ENCODE results near the gene PWWP2B.

PWWP2B gene

DNA sequence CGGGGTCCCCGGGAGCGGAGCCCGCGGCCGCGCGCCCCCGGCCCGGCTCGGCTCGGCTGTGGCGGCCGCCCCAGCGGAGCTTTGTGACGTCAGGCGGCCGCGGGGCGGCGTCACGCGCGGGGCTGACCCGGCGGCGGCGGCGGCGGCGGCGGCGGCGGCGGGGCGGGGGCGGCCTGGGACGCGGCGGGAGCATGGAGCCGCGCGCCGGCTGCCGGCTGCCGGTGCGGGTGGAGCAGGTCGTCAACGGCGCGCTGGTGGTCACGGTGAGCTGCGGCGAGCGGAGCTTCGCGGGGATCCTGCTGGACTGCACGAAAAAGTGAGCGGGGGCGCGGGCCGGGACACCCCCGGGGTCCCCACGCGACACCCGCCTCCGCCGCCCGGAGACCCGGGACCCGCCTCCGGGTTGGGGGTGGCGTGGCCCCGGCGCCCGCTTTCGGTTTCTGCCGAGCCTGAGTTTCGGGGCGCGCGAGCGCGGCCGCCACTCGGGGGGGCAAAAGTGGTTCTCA lies at the start of gene PWWP2B:
TSS of gene PWWP2B (plus strand) at position 165 of the 506 bp plus-strand sequence. CDS start at position 192, 27 bp downstream.
- no peak for DNase-seq

DNA sequence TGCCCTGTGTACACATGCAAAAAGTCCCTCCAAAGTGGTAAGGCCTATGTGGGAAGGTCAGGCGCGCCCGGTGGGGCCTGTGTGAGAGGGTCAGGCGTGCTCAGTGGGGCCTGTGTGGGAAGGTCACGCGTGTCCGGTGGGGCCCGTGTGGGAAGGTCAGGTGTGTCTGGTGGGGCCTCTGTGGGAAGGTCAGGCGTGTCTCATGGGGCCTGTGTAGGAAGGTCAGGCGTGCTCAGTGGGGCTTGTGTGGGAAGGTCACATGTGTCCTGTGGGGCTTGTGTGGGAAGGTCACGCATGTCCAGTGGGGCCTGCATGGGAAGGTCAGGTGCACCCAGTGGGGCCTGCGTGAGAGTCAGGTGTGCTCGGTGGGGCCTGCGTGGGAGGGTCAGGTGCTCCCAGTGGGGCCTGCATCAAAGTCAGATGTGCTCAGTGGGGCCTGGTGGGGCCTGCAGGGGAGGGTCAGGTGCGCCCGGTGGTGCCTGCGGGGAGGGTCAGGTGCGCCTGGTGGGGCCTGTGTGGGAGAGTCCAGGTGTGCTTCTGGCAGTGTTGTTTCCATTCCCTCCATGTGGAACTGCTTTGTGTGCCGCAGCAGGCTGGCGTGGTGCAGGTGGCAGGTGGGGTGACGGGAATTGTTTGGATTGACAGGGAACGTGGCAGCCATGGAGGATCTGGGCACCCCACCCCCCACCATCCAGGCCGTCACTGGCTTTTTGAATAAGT lies 49.6 kb upstream of the PWWP2B start:
- no peak for DNase-seq

DNA sequence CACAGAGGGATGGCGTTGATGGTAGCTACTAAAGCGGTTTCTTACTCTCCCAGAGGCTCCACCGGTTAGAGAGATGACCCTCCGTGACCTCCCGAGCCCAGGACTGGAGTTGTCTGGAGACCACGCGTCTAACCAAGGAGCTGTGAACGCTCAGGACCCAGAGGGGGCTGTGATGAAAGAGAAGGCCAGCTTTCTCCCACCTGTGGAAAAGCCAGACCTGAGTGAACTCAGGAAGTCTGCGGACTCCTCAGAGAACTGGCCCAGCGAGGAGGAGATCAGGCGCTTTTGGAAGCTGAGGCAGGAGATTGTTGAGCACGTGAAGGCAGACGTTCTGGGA lies 49.1 kb upstream of the PWWP2B start:
- no peak for DNase-seq

DNA sequence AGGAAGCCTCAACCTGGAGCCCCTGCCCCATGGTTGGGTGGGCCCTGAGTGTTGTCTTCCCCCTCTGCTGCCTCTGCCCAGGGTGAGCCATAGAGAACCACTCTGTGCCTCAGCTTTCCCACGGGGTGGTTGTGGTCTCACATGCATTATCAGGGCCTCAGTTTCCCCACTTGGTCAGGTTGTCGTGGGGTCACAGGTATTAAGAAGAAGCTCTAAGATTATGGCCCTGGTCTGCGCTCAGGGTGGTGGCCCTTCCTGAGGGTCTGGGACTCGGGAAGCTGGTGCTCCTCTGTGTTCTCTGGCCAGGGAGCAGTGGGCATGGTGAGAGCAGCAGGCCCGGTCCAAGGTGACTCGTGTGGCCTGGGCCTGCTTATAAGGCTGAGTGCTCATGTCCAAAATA lies 47.2 kb upstream of the PWWP2B start:
- DNase-seq: no peak

DNA sequence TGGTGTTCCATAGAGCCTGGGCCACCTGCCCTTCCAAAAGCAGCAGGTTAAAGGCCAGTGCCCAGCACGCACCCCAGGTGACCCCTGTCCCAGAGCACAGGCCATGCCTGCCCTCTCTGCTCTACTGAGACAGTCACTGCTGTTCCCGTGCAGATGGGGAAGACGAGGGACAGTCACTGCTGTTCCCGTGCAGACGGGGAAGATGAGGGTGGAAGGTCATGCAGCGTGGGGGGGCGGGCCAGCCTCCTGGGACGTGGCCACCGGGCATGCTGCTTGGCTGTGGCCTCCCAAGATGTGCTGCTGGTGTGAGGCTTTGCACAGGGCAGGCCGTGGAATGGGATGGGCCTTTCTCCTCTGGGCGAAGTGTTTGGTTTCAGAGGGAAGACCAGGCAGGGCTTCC lies 46.6 kb upstream of the PWWP2B start:
- no peak for DNase-seq

DNA sequence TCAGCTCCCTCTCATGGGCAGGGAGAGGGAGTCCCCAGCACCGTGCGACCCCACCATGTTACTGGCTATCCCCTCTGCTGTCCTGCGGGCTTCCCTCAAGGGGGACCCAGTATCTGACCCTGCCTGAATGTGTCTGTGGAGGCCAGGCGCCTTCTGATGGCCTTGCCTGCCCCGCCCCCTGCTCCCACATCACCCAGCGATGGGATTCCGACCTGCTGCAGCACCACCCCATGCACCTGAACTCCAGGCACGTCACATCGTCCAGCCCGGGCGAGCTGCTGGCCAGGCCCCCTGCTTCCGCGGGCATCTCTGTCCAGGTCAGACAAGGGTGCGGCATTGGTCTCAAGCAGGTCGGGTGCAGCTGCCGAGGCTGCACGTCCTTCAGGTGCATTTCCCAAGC lies 46.1 kb upstream of the PWWP2B start:
- DNase-seq: no peak

DNA sequence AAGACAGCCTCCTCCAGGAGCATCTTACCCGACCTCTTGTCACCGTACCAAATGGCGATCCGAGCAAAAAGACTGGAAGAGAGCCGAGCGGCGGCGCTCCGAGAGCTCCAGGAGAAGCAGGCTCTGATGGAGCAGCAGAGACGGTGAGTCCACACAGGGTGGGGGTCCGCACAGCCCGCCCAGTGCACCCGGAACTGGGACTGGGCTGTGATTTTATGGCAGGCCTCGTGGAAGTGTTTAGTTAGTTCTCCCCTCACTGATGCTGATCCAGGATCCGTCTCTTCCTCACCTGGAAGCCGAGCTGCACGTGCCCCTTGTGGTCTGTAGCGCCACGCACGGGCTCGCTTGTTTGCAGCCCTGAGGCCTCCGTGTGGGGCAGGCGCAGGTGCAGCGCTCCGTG lies 45.4 kb upstream of the PWWP2B start:
- no peak for DNase-seq

DNA sequence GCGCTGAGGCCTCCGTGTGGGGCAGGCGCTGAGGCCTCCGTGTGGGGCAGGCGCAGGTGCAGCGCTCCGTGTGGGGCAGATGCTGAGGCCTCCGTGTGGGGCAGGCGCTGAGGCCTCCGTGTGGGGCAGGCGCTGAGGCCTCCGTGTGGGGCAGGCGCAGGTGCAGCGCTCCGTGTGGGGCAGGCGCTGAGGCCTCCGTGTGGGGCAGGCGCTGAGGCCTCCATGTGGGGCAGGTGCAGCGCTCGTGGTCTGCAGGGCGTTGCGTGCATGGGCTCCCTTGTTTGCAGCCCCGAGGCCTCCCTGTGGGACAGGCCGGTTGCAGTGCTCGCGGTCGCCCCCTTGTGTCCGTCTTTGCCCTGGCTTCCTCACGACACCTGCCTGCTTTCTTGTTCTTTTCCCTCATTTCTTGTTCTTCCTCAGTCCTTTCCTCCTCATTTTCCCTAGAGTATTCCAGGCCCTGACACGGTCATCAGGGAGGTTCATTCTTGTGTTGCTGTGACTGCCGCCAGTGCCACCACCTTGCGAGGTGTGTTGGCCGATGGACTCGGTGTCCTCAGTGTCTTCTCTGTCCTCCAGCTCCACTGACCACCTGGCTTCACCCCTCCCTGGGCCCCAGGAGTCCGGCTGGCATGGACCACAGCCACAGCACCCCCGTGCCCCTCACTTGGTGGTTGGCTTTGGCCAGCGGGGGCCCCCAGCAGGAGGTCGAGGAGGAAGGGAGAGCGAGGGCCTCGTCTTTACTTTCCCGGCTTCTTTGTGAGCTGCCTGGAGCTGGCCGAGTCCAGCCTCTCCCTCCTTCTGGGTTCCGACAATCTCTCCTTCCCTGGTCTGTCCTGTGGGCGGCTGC lies 44.3 kb upstream of the PWWP2B start:
- peak; percentile 36 to 52 for DNase-seq

DNA sequence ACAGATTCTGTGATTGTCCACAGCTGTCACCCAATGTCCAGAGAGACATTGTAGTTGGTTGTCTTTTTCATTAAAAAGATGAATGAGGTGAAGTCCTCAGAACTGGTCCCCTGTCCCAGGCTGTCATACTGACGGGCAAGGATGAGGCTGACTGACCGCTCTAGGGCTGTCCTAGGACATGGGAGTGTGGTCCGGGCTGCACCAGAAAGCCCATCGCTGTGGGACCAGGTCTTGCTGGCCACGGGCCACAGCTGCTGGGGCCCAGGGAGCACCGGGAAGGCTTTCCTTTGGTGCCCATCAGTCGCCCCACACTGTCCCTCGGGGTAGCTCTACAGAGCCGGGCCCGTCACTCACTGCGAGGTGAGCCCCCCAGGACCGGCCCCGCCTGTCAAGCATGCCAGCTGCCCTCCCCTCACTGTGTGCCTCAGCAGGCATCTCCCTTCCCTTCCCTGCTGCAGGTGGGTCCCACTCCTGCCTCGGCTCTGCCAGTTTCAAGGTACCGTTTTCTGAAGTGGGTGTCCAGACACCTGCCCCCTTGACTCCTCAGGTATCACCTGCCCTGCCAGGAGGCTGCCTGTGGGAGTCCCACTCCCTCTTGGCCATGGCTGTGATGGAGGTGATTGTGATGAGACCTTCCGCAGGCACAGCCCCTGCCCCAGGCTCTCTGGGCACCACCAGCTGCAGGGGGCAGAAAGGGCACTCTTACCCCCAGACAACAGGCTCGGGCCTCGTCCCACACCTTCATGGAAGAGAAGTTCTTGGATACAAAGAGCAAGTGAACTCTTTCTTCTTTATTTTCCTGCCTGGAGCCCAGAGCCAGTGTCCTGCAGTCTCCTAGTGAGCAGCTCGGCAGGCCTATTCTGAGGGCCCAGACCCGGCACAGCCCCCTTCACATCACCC lies 43.3 kb upstream of the PWWP2B start:
- DNase-seq: no peak

DNA sequence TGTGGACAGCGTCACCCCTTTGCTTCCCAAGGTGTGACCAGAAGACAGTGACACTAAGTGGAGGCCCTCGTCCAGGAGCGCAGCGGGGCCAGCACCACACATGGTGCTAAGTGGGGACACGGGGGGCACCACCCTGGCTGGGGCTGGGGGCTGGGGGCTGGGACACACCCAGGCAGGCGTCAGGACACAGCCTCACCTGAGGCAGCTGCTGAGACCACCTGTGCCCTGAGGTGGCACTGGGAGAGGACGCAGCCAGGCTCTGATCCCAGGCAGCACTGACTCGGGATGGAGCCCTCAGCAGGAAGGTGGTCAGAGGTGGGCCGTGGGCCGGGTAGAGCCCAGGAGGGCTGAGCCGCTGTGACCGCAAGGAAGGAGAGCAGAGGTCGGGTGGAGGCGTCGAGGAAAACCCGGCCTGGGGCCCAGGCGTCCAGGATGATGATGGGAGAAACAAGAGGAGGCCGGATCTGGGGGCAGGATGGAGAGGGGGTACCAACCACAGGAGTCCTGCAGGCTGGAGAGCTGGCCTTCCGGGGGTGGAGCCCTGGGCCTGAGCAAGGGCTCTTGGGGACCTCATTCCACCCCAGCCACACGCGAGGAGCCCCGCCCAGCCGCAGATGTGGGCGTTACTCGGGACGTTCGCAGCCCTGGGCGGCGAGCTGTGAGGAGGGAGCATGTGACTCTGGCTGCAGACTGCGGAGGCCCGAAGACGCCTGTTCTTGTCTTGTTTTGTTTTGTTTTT lies 42.5 kb upstream of the PWWP2B start:
- no peak for DNase-seq

DNA sequence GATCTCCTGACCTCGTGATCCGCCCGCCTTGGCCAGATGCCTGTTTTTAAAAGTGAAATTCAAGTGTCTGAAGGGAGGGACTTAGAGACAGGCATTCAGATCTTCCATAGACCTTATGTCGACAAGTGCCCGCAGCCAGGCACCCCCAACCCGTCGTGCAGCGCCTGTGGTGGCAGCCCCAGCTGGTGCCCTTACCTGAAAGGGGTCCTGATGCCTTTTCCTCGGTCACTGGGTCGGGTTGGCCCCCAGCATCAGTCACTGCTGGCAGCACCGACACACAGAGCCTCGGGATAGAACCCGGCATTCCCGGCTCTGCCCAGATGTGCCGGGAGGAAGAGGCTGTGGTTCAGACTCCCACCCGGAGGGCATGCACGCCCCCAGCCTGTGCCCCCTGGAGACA lies 41.7 kb upstream of the PWWP2B start:
- DNase-seq: no peak

DNA sequence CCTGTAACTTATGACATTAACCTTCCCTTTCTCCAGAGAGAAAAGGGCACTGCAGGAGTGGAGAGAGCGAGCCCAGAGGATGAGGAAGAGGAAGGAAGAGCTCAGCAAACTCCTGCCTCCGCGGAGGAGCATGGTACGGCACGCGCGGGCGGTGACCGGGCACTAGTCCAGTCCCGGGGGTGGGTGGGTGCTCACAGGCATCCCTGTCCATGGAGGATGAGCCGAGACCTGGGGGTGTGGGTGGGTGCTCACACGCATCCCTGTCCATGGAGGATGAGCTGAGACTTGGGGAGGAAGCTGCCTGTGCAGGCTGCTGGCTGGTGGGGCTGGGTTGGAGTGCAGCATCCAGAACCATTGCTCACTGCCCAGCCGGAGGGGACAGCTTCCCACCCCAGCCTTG lies 41.2 kb upstream of the PWWP2B start:
- DNase-seq: no peak

DNA sequence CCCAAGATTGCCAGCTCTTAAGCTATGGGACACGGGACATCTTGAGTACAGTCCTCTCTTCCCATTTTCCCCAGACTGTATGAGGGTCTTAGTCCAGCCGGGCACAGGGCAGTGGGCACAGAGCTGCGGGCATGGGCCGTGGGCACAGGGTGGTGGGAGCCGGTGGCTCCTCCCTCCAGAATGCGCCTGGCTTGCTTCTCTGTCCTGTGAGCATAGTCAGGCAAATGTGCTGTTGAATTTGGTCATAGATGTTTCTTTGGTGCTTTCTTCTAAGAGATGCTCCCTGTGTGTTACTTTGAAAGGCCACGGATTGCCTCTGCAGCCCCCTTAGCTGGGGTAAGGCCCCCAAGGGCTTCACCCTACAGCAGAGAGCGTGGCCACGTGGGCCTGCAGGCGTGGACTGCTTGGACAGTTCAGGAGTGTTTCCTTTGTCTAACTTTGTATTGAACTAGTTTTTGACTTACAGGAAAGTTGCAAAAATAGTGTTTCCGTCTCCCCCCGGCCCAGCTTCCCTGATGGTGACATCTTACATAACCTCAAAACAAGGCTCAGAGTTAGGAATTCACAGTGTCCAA lies 40.3 kb upstream of the PWWP2B start:
- DNase-seq: no peak

DNA sequence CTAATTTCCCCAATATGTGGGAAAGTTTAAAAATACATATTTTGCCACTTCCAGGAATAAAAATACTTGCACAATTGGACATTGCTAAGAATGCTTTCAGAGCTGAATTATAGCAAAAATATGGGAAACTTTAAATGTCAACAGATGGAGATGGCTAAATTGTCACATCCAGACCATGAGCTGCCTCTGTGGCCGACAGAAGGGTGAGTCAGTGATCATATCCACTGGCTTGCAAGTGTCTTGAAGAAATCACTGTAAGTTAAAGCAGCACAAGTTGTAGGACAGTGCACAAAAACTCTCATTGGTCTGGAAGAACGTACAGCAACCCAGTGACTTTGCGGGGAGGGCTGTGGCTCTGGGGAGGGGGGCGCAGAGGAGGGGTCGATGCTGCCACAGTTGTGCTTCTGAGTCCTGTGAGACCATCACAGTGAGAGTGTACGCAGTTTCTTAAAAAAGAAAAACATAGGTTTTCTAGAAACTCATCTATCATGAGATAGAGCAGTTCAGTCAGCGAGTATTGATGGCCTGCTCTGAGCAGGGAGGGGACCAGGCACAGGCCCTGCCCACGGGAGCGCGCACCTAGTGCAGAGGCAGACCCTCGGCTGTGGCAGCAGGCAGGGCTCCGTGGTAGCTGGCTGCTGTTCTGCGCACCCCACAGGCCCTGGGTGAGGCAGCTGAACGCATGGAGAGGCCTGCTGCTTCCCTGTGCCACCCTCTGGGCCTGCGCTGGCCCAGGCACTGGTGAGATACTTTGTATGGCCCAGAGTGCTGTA lies 39.5 kb upstream of the PWWP2B start:
- DNase-seq: no peak

DNA sequence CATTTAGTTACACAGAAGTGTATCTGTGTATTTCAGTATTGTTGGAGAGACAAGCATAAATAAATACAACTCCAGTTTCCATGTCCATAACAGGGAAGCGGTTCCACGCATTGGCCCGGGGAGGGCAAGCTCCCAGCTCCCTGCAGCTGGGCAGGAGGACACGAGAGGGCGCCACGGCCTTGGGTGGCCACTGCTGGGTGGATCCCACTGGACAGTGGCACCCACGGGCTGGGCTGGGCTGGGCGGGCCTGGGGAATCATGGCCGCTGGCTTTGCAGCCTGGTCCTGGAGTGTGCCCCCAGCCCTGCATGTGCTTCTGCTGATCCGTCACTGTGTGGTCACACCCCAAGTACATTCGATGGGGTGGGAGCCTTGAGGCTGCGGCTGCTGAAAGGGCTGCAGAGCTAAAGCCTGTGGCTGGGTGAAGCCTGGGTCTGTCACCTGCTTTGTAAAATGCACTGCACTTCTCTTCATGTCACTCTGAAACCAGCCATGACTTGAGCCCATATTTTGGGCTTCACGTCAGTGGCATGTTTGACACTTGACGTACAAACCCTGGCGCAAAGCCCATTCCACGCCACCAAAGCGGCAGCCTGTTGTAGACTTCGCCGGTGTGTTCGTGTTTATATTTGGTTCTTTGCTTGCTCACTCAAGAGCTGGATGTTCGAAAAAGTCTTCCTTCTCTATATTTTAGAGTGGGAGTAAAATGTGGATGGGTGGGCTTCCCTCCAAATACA lies 37.5 kb upstream of the PWWP2B start:
- no peak for DNase-seq

DNA sequence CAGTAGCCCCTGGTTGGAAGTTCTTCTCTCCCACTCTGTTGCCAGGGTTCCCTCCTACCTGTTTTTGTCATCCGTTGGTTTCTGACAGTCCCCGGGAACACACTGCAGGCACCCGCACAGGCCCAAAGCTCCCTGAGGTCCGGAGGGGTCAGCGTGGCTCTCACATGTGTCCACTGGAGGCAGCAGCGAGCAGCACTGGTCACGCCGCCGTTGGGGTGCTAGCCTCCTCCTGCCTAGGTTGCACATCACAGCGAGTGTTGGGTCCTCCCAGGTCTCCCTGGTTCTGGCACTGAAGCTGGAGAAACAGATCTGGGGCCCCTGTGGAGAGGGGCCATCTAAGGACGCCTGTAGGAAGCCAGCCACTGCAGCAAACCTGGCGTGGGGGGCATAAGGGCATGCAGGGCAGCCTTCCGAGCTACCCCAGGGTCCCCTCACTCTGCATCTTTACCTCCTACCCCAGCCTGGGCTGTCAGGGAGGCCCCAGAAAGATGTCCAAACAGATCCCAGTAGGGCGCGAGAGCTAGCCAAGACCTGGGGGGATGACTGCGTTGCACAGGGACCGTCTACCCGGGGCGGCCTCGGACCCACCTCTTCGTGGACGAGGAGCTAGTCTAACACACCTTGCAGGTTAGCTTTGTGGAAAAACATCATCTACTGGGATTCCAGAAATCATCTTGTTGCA lies 36.1 kb upstream of the PWWP2B start:
- DNase-seq: no peak

DNA sequence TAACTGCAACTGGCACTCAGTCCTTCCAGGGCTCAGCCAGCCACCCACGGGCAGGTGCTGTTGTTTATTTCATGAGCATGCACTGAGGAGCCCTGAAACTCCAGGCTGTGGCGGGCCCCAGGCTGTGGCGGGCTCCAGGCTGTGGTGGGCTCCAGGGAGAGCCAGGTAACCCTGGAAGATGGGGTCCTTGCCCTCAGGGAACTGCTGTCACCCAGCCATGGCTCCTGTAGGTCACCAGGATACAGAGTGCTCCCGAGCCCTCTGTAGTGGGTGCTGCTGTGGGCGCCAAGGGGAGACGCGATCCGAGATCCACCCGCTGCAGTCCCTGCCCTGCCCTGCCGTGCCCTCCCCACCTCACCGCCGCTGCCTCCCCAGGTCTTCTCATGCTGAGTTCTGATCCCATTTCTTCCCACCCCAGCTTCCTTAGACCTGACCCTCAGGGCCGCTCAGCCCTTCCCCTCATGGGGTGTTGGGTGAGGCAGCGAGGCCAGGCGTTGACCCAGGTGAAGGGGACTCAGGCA lies 35.4 kb upstream of the PWWP2B start:
- no peak for DNase-seq

DNA sequence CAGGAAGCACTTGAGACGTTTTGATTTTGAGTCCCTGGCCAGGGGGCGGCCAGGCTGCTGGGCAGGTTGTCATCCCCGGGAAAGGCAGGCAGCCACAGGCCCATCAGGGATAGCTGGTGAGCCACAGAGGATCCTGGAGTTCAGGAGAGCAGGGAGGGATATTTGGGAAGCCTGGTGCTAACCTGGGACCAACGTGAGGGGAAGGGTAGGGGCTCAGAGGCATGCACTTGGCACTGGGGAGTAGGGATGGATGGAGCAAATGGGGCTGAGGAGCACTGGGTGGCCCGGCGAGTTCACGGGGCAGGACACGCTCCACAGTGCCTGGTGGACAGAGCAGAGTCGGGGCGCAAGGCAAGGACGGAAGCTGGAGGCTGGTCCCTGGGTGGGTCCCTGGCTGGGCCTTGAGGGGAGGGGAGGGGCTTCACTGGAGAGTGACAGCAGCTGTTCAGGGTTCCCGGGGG lies 34.8 kb upstream of the PWWP2B start:
- DNase-seq: no peak

DNA sequence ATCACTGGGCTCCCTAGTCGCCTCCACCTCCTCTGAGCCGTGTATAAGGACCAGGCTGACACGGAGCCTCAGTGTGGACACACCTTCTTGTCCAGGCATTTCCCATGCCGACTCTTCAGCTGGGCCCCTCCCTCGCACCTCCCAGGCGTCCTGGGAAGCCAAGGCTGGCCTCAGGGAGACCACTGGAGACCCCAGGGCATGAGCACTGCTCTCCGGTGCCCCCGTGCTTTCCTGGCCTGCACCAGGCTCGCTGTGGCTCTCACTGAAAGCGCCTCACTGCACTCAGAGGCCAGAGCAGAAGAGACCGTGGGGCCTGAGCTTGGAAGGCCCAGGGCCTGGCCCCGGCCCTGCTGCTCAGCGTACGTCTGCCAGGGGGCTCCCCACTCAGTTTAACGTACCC lies 33.6 kb upstream of the PWWP2B start:
- DNase-seq: no peak

All from hippocampal formation (tissue), 2 donors.